Mucosa of stomach (tissue), 1 donor: ENCODE results near the gene F2RL2.

ENCODE experiments used
- H3K27me3 ChIP-seq: one replicate; pipeline ENCODE4 v1.7.0; 2013; ENCODE audit warnings: mild to moderate bottlenecking, low read length; ENCODE audit not compliant: control insufficient read depth, insufficient read depth
- H3K36me3 ChIP-seq: one replicate; pipeline ENCODE4 v1.7.0; 2013; ENCODE audit warnings: low read length; ENCODE audit not compliant: control insufficient read depth, insufficient read depth
- H3K4me1 ChIP-seq: one replicate; pipeline ENCODE4 v1.7.0; 2013; ENCODE audit warnings: mild to moderate bottlenecking, low read length; ENCODE audit not compliant: control insufficient read depth, insufficient read depth
- H3K4me3 ChIP-seq: one replicate; pipeline ENCODE4 v1.7.0; 2013; ENCODE audit warnings: low read length
- H3K9ac ChIP-seq: one replicate; pipeline ENCODE4 v1.7.0; 2013; ENCODE audit warnings: mild to moderate bottlenecking, low read length, moderate library complexity
- H3K9me3 ChIP-seq: one replicate; pipeline ENCODE4 v1.7.0; 2013; ENCODE audit warnings: mild to moderate bottlenecking, low read length, moderate library complexity; ENCODE audit not compliant: control insufficient read depth
- donor health status: Pancreatic carcinoma.

F2RL2 gene, protein sequence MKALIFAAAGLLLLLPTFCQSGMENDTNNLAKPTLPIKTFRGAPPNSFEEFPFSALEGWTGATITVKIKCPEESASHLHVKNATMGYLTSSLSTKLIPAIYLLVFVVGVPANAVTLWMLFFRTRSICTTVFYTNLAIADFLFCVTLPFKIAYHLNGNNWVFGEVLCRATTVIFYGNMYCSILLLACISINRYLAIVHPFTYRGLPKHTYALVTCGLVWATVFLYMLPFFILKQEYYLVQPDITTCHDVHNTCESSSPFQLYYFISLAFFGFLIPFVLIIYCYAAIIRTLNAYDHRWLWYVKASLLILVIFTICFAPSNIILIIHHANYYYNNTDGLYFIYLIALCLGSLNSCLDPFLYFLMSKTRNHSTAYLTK

DNA sequence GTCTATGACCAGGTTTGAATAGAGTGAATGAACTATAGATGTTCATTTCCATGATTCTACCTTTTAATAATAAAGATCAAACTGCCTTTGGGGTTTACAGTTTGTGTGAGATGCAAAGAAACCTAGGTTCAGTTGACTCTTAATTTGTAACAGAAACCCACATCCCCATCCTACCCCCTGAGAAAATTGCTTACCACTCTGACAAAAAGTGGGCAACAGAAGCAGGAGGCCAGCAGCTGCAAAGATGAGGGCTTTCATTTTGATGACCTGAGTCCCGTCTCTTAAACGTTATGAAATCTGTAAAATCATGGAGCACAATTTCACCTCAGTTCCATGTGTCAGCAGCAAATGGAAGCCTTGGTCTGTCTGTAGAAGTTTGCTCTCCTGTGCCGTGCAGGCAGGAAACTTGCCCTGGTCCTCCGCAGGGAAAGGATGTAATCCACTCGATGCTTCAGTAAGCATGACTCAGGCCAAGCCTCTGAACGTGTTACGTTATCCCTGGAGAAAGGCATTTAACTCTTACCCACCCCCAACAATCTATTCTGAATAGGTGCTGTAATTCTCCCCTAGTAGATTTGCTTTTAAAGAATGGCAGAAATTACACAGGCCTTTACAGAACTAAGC is at the start of gene F2RL2:
Gene F2RL2 (minus strand): TSS at position 431 of the 624 bp plus-strand sequence. CDS start 173 bp downstream, at position 258.
- no peaks in the 10 kb centered on the region for H3K9me3 ChIP-seq
- no peak within 1 kb of the TSS for H3K9ac ChIP-seq
- H3K4me3 ChIP-seq = no peak within 1 kb of the TSS
- H3K36me3 ChIP-seq = no peaks in the 10 kb centered on the region
- no peaks in the 10 kb centered on the region for H3K4me1 ChIP-seq
- no peaks in the 10 kb centered on the region for H3K27me3 ChIP-seq

DNA sequence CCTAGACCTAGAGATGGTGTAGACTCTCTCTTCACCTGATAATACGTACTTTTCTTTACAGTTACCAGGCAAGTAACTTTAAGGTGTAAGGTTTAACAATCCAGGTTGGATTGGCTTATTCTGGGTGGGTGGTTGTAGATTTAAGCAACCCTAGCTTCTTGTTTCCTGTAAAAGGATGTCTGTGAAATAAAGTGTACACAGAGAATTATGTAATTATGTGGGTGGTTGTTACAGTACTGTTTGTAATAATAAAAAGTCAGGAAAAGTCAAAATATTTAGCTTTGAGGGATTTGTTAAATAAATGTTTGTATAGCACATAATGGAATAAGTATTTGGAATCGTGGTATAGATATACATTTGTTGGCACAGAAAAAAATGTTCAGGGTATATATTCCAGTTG is 49.0 kb upstream of the F2RL2 start:
- no peaks in the 10 kb centered on the region for H3K36me3 ChIP-seq
- H3K9ac ChIP-seq = no peak overlapping the region
- peaks cover 7% of the 10 kb centered on the region for H3K4me1 ChIP-seq
- H3K27me3 ChIP-seq = no peaks in the 10 kb centered on the region
- no peak overlapping the region for H3K4me3 ChIP-seq
- H3K9me3 ChIP-seq = no peaks in the 10 kb centered on the region

DNA sequence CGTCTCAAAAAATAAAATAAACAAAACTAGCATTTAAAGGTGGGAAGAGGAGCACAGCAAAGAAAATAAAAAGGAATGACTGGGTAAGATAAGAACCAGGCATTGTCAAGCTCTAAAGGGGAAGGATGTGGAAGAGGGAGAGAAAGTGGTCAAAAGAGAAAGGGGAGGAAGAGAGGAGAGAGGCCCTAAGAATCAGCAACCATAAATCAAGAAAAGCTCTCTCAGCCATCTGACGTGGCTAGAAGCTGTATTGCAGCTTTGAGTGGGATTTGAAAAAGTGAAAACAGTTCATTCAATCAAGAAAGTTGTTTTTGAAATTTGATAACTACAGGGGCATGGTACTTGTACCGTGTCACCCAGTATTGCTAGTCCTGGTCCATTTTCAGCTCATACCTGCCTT is 47.3 kb upstream of the F2RL2 start:
- Histone ChIP-seq H3K4me1 (peaks cover 7% of the 10 kb centered on the region), H3K36me3 (no peaks in the 10 kb centered on the region), H3K27me3 (no peaks in the 10 kb centered on the region), H3K9ac (no peak overlapping the region), H3K9me3 (no peaks in the 10 kb centered on the region), H3K4me3 (no peak overlapping the region)

DNA sequence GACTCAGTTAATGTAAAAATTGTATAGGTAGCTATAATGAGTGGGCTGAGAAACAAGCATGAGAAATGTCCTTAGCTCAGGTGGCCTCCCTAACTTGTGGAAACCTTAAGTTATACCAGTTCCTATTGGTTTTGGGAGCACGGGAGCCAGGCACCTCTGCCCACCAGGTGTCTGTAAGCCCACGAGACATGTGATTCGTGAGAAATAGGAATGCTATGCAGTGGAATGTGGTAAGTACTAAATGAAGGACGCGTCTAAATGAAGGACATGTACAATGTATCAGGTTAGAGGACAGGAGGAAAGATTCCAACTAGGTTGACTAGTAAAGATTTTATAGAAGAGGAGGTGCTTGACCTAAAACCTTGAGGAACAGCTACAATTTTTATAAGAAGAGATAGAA is 46.0 kb upstream of the F2RL2 start:
- H3K36me3 ChIP-seq = no peaks in the 10 kb centered on the region
- H3K4me1 ChIP-seq = peaks cover 7% of the 10 kb centered on the region
- no peak overlapping the region for H3K9ac ChIP-seq
- H3K27me3 ChIP-seq = no peaks in the 10 kb centered on the region
- H3K9me3 ChIP-seq = no peaks in the 10 kb centered on the region
- H3K4me3 ChIP-seq = no peak overlapping the region

DNA sequence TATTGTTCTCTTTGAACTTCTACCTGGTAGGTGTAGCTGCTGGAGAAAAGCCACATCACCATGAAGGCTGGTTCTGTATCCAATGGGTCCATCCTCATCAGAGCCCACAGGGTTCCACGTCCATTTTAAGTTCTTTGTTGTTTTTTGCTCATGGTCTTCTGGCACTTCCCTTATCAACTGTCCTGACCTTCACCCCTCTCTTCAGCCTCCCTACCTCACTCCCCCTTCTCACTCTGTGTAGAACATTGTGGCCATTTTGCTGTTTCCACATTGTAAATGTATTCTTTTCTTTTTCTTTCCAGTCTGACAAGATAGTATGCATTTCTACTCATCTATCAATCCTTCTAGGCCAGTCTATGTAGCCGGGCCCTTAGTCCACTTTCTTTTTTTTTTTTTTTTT is 44.3 kb upstream of the F2RL2 start:
- no peak overlapping the region for H3K9ac ChIP-seq
- no peaks in the 10 kb centered on the region for H3K4me1 ChIP-seq
- no peaks in the 10 kb centered on the region for H3K27me3 ChIP-seq
- H3K36me3 ChIP-seq = no peaks in the 10 kb centered on the region
- no peaks in the 10 kb centered on the region for H3K9me3 ChIP-seq
- H3K4me3 ChIP-seq = no peak overlapping the region

DNA sequence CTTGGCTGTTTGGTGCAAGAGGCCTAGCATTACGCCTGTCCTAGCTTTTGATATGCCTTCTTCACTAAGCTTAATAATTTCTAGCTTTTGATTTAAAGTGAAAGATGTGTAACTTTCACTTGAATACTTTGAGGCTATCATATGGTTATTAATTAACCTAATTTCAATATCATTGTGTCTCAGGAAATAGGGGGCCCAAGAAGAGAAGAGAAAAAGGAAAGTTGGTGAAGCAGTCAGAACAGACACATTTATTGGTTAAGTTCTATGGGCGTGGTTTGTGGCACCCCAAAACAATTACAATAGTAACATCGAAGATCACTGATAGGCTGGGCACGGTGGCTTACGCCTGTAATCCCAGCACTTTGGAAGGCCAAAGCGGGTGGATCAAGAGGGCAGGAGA is 40.9 kb upstream of the F2RL2 start:
- Histone ChIP-seq H3K9ac (no peak overlapping the region), H3K4me1 (no peaks in the 10 kb centered on the region), H3K4me3 (no peak overlapping the region), H3K27me3 (no peaks in the 10 kb centered on the region), H3K9me3 (no peaks in the 10 kb centered on the region), H3K36me3 (no peaks in the 10 kb centered on the region)

DNA sequence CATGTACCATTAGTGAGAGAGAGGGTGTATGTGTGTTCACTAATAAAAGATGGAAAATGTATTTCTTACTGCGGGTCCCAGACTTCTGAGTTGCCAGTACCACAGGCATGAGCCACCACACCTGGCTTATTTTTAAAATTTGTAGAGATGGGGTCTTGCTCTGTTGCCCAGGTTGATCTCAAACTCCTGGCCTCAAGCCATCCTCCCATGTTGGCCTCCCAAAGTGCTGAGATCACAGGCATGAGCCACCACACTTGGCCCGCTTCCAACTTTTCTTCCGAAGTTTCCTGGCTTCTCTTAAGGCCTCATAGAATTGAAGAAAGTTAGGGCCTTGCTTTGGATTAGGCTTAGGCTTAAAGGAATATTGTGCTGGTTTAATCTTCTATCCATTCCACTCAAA is 40.4 kb upstream of the F2RL2 start:
- H3K27me3 ChIP-seq = no peaks in the 10 kb centered on the region
- no peaks in the 10 kb centered on the region for H3K4me1 ChIP-seq
- H3K9me3 ChIP-seq = no peaks in the 10 kb centered on the region

DNA sequence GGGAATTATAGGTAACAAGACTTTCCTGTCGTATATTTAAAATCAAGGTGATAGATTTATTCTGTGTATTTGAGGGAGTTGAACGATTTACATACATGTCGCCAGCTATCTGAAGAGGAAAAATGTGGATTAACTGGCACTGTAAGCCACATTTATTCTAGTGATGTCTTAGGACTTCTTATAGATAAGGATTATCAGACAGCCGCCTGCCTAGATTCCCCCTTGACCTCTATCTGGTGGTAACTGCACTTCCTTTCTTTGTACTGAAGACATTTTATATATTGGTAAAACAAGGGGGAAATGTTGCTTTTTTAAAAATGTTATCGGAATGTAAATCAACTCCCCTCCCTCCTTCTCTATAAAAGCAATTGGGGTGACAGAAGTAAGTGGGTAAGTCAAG is 39.3 kb upstream of the F2RL2 start:
- Histone ChIP-seq H3K9me3 (no peaks in the 10 kb centered on the region), H3K36me3 (no peaks in the 10 kb centered on the region), H3K4me3 (no peak overlapping the region), H3K27me3 (no peaks in the 10 kb centered on the region), H3K4me1 (no peaks in the 10 kb centered on the region), H3K9ac (no peak overlapping the region)

More for the DNA sequence above, 40.4 kb upstream of the F2RL2 start:
- H3K9ac ChIP-seq = no peak overlapping the region
- H3K36me3 ChIP-seq = no peaks in the 10 kb centered on the region
- H3K4me3 ChIP-seq = no peak overlapping the region

DNA sequence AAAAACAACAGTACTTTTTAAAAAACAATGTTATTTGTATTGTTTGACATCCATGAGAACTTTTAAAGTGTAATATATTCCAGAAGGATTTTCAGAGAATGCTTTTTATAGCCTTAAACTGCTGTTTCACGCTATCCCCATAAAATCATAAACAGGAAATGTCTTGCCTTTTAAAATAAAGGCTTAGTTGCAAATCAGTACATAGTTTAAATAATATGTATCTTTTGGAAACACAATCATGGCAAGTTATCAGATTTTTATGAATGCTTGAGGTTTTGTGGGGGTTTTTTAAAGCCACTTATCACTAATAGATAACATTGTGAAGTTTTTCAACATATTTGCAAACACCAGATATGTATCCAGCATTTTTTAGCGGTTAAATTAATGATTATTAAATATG is 37.2 kb upstream of the F2RL2 start:
- H3K4me1 ChIP-seq = no peaks in the 10 kb centered on the region
- H3K27me3 ChIP-seq = no peaks in the 10 kb centered on the region
- H3K36me3 ChIP-seq = no peaks in the 10 kb centered on the region
- H3K4me3 ChIP-seq = no peak overlapping the region
- H3K9ac ChIP-seq = no peak overlapping the region
- no peaks in the 10 kb centered on the region for H3K9me3 ChIP-seq

DNA sequence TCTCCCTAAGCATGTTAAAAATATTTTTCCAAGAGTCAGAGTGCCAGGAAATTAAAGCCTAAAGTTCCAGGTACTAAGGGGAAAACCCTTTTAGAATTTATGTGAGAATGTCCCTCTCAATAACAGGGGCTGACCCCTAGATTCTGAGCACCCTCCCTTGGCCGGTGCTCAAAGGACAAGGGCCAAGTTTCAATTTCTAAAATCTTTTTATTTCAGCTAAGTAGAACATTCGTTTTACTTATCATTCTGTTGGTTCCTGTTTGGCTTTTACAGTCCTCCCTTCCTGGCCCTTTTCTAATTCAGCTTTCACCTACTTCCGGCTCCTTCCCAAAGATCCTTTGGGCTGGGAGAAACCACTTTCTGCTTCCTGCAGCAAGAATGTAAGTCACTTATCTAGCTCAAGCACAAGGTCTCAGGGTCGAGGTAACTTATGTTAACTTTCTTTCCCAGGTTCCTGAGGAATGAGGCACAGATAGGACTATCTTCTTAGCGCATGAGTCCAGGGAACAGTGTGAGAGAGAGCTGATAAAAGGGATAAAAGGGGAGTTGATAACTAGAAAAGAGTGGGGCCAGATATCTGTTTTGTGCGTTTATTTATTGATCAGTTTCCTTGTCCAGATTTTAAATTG is 34.6 kb upstream of the F2RL2 start:
- Histone ChIP-seq H3K9me3 (no peaks in the 10 kb centered on the region), H3K27me3 (no peaks in the 10 kb centered on the region), H3K36me3 (no peaks in the 10 kb centered on the region), H3K9ac (no peak overlapping the region), H3K4me3 (no peak overlapping the region), H3K4me1 (no peaks in the 10 kb centered on the region)

DNA sequence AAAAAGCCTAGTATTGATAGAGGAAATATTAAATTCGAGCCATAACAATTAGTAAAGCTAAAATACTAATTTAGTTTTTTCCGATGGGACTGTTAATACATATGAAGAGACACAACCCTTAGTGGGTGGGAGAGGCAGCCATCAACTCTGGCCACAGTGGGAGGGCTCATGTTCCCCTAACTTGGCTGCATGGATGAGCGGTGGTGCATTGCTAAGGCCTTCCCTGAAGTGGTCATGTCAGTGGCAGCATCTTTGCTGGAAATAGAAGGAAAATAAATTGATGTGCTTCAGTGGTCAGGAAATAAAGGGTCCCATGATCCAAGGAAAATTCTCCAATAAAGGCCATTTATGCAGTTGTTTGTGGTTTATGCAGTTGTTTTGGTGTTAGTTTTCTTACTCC is 33.9 kb upstream of the F2RL2 start:
- H3K4me1 ChIP-seq = no peaks in the 10 kb centered on the region
- no peaks in the 10 kb centered on the region for H3K36me3 ChIP-seq
- no peaks in the 10 kb centered on the region for H3K27me3 ChIP-seq
- H3K9ac ChIP-seq = no peak overlapping the region
- H3K4me3 ChIP-seq = no peak overlapping the region
- no peaks in the 10 kb centered on the region for H3K9me3 ChIP-seq

DNA sequence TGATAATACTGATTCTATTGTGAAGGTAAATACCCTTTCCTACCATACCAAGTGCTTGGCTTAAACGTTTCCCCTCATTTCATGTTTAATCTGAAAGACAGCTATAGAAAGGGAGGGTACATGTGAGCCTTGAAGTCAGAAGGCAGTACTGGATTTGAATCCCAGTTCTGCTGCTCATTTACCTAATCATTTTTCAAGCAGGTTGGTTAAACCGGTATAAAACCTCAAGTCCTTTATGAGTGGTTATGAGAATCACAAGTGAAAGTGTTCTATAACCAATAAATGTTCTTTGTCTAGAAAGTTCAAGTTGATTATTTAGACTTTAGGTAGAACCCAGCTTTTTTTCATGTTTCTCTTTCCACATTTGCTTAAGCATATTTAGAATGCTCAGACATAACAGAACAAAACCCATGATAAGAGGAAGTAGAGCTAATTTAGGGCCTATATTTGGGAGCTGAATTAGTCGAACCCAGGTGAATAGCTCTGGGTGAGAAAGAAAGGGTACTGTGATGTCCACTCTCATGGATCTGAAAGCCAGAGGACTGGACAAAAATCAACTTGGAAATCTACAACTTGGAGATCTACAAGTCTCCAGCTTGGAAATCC is 29.7 kb upstream of the F2RL2 start:
- Histone ChIP-seq H3K4me1 (no peaks in the 10 kb centered on the region), H3K9ac (no peak overlapping the region), H3K9me3 (no peaks in the 10 kb centered on the region), H3K4me3 (no peak overlapping the region), H3K36me3 (no peaks in the 10 kb centered on the region), H3K27me3 (no peaks in the 10 kb centered on the region)
